Brain microvascular endothelial cell (primary cell): ENCODE measurements around the gene PON3.
A peak's percentile ranks its signal among the peaks of the same experiment; 100 is the strongest.

Experiments used
- DNase-seq: peaks from one replicate; pipeline ENCODE4 v3.0.0-alpha.2; 2020
- H3K27ac ChIP-seq: fragments of 250-450 bp; sonication (Bioruptor Pico); 2 replicates; pipeline ENCODE4 v1.5.1; 2020; ENCODE audit warnings: mild to moderate bottlenecking, moderate library complexity
- H3K27me3 ChIP-seq: fragments of 250-450 bp; sonication (Bioruptor Pico); replicated peaks from 2 replicates; pipeline ENCODE4 v1.5.1; 2020; ENCODE audit warnings: mild to moderate bottlenecking
- H3K36me3 ChIP-seq: fragments of 250-450 bp; sonication (Bioruptor Pico); replicated peaks from 2 replicates; pipeline ENCODE4 v1.5.1; 2020; ENCODE audit warnings: mild to moderate bottlenecking
- H3K4me3 ChIP-seq: 2 replicates; pipeline ENCODE4 v1.5.1; 2011; ENCODE audit warnings: low read depth, mild to moderate bottlenecking, control low read depth, low read length, moderate library complexity
- CTCF ChIP-seq: IDR thresholded peaks from 2 replicates; pipeline ENCODE4 v1.5.1; 2011; ENCODE audit warnings: low read depth, mild to moderate bottlenecking, moderate library complexity, low read length, control low read depth, inconsistent platforms; ENCODE audit errors: missing control alignments
- in situ Hi-C: cut with HindIII; loops from 2 replicates; pipeline ENCODE4 v1.10.0; 2017; ENCODE audit warnings: low sequenced_read_pairs, low pct_ligation_motif_present

Gene PON3

GRCh38 chr7:95396136-95397032 is at the start of gene PON3:
Gene PON3 (minus strand): TSS chr7:95396375. CDS start chr7:95396350, 25 bp downstream.
- in situ Hi-C loops, result no loop called here
- Histone ChIP-seq H3K27ac (no peak within 1 kb of the TSS), H3K36me3 (no peaks in the 10 kb centered on the region), H3K4me3 (peak within 1 kb of the TSS; percentile 48), H3K27me3 (no peaks in the 10 kb centered on the region)
- peak; percentile 48 for TF ChIP-seq CTCF
- no peak for DNase-seq

- Histone ChIP-seq H3K27ac (no peak overlapping the region), H3K27me3 (no peaks in the 10 kb centered on the region), H3K36me3 (no peaks in the 10 kb centered on the region), H3K4me3 (no peak overlapping the region)
- in situ Hi-C loops, result no loop called here
- DNase-seq, result no peak
- no peak for TF ChIP-seq CTCF
Measured at GRCh38 chr7:95444796-95445195, 48.6 kb upstream of the PON3 start.

- no peak for TF ChIP-seq CTCF
- Histone ChIP-seq H3K27me3 (no peaks in the 10 kb centered on the region), H3K27ac (no peak overlapping the region), H3K36me3 (no peaks in the 10 kb centered on the region), H3K4me3 (no peak overlapping the region)
- in situ Hi-C loops, result no loop called here
- DNase-seq, result no peak
Measured at GRCh38 chr7:95441042-95441823, 45.1 kb upstream of the PON3 start.

GRCh38 chr7:95440394-95441038 is 44.3 kb upstream of the PON3 start:
- Histone ChIP-seq H3K4me3 (no peak overlapping the region), H3K27ac (no peak overlapping the region), H3K36me3 (no peaks in the 10 kb centered on the region), H3K27me3 (no peaks in the 10 kb centered on the region)
- no peak for TF ChIP-seq CTCF
- in situ Hi-C loops, result no loop called here
- DNase-seq, result no peak

- H3K4me3 ChIP-seq, result no peak overlapping the region
- no peaks in the 10 kb centered on the region for H3K27me3 ChIP-seq
- TF ChIP-seq CTCF, result no peak
- in situ Hi-C loops, result no loop called here
- H3K36me3 ChIP-seq, result no peaks in the 10 kb centered on the region
- H3K27ac ChIP-seq, result no peak overlapping the region
- no peak for DNase-seq
Measured at GRCh38 chr7:95436407-95436806, 40.2 kb upstream of the PON3 start.
